GM19328 (cell line): ENCODE measurements around the gene PIK3R3.
"Not testable (repeated sequence)": the region's sequence is repeated elsewhere in the genome, so short reads cannot be mapped to it uniquely, and the experiment has no call there.

Experiments
- ATAC-seq: cut with Tn5 transposase; IDR thresholded peaks from one replicate; pipeline ENCODE4 v1.9.1; 2021; ENCODE audit warnings: mild to moderate bottlenecking, moderate library complexity; ENCODE audit not compliant: unreplicated experiment

Gene PIK3R3

DNA sequence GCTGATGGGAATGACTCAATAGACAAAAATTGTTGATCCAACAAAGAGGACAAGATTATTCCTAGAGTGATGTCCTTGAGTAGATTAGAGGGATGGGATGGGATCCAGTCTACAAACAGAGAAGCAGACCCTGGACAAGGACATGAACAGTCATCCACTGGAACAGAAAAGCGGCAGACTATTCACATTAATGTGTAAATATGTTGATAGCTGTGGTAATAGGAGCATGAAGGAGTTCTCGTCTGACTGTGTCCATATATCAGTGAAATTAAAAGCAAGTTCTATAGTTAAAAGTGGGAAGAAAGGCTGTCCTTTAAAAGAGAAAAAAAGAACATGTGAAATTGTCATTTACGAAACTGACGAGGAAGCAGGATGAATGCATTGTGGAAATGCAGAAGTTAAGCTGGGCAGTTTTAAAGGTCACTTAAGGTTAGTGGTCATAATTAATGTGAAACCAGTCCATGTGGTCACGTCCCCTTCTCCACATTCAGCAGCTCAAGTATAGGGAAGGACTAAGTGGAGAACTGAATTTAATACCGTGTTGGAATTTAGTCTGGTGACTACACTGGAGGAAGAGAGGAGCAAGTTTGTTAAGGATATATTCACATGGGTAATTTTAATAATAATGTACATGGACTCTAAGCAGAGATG is 62.1 kb downstream of the PIK3R3 start:
- ATAC-seq = no peak

DNA sequence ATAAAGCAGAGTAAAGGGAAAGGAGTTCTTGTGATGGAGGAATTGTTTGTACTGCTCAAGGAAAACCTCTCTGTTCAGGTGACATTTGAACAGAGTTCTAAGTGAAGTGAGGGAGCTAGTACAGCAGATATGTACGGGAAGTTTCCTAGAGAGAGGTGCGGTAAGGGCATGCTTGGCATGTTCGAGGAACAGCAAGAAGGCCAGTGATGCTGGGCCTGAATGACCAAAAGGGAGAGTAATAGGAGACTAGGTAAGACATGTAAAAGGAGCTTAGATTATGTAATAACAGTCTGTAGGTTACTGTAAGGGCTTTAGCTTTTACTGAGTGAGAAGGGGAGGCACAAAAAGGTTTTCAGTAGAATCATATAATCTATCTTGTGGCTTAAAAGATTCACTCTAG is 63.9 kb downstream of the PIK3R3 start:
- no peak for ATAC-seq

DNA sequence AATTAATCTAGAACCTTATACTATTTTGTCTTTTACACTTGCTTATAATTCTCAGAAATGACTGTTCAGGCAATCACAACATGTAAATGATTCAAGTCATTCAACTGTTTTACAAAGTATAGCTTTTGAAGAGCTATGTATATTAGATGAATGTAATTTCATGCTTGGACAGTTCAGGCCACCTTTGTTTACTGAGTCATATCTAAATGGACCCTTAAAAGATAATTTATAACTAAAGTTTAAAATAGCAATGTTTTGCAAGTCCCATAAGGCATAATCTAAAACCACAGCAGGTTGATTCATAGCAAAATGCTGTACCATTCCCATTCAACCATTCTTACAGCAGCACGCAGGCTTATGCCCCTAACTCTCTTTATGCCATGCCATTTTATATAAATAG is 64.8 kb downstream of the PIK3R3 start:
- ATAC-seq = no peak

DNA sequence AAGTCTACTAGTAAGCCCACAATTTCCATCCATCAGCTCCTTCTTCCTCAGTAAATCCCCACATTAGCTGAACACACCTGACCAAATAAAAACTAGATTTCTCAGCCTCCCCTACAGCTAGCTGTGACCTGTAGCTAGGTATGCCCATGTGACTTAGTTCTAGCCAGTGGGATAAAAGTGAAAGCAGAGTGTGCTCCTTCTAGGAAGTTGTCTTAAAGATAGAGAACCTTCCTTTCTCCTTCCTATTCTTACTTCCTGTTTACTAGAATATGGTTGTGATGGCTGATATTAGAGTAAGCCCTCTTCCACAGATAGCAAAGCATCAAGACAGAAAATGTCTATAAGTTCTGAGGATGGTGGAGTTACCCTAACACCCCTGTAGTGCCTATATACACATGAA is 67.0 kb downstream of the PIK3R3 start:
- no peak for ATAC-seq

DNA sequence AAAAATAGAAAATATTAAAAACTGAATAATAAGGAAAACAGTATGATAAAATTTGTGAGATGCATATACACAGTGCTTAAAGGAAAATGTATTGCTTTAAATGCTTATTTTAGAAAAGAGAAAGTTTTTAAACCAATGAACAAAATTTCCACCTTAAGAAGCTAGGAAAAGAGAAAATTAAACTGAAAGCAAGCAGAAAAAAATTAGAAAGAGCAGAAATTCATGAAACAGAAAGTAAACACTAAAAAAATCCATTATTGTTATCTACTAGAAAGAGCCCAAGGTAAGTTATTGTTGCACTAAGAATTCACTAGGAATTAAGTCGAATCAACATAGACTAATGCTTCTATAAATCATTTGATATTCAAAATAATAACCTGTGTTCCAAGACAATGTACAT is 67.7 kb downstream of the PIK3R3 start:
- ATAC-seq = no peak

DNA sequence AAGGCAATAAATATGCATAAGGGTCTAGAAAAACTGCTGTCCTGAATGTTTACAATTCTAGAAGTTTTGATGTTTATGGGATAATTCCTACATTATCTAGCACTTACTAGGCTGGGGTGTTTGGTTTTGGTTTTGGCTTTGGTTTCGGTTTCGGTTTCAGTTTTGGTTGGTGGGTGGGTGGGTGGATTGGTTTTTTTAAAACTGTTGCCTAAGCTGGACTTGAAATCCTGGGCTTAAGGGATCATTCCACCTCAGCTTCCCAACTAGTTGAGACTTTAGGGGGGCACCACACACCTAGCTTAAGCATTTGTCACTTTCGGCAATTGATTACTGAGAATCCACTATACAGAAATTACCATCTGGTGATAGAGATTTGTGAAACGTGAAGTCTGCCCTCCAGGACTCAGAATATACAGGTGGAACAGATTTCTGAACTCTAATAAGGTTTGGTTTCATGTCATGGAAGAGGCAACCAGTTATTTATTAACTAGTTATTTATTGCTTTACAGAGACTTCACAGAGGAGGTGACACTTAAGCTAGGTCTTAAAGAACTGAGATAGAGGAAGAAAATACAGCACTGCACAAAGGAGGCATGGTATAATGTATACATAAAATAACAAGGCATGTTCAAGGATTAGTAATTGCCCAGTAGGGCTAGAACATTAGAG is 69.6 kb downstream of the PIK3R3 start:
- no peak for ATAC-seq

DNA sequence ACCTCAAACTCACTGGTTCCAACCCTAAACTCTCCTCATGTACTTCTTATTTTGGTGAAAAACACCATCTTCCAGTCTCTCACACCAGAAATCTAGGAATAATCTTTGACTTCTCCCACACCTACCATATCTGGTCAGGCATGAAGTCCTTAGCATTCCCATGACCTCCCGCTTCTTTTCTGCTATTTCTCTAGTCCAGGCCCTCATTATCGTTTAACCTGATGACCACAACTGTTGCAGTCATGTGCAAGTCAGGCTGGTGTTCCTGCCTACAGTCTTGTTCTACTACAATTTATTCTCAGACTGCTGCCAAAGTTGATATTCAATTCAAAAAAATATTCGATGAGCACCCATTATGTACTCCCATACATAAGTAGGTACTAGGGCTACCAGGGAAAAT is 71.3 kb downstream of the PIK3R3 start:
- ATAC-seq = no peak

DNA sequence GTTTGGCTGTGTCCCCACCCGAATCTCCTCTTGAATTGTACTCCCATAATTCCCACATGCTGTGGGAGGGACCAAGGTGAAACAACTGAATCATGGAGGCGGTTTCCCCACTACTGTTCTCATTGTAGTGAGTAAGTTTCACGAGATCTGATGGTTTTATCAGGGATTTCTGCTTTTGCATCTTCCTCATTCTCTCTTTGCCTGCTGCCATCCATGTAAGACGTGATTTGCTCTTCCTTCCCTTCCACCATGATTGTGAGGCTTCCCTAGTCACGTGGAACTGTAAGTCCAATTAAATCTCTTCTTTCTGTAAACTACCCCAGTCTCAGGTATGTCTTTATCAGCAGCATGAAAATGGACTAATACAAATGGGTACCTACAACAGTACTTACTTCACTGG is 73.5 kb downstream of the PIK3R3 start:
- ATAC-seq = no peak

DNA sequence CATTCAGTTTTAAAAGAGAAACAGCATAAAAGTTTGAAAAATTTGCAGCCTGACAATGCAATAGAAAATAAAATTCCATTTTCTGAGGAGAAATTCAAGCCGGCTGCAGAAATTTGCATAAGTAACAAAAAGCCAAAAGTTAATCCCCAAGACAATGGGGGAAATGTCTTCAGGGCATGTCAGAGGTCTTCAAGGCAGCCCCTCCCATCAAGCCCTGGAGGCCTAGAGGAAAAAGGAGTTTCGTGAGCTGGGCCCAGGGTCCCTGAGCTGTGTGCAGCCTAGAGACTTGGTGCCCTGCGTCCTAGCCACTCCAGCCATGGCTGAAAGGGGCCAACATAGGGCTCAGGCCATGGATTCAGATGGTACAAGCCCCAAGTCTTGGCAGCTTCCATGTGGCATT is 74.6 kb downstream of the PIK3R3 start:
- ATAC-seq = no peak

DNA sequence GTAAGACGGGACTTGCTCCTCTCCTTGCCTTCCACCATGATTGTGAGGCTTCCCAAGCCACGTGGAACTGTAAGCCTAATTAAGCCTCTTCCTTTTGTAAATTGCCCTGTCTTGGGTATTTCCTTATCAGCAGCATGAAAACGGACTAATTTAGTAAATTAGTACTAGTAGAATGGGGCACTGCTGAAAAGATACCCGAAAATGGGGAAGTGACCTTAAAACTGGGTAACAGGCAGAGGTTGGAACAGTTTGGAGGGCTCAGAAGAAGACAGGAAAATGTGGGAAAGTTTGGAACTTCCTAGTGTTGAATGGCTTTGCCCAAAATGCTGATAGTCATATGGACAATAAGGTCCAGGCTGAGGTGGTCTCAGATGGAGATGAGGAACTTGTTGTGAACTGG is 75.2 kb downstream of the PIK3R3 start:
- ATAC-seq = not testable (repeated sequence)

DNA sequence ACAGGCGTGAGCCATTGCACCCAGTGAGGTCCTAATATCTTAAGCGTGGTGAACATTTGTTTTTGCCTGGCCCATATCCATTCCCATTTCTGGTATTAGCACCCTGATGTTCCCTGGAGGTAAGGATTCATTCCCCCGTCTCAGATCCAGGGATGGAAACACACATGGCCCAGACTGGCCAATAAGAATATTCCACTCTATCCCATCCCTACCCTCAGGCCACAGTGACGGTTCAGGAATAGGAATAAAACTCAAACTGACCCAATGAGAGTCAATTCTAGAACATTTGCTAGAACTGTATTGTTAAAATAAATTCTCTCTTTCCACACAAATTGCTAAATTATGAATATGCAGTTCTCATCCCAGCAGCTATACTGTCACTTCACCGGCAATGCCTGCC is 76.1 kb downstream of the PIK3R3 start:
- ATAC-seq = no peak

DNA sequence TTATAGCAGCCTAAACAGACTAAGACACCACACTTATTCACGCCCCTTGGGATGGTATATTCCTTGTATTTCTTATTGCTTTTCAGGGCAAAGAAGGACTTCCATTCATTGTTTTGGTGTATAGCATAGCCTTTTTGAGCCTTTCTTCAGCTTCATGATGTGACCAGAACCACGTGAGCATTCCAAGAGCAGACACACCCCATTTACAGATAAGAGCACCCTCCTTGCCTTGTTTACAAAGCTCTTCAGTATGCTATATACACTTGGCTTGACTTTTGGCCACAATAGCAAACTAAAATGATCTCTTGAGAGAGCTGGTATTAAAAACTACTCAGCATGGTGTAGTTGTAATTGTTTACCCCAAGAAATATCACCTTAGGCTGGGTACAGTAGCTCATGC is 78.7 kb downstream of the PIK3R3 start:
- ATAC-seq = no peak

DNA sequence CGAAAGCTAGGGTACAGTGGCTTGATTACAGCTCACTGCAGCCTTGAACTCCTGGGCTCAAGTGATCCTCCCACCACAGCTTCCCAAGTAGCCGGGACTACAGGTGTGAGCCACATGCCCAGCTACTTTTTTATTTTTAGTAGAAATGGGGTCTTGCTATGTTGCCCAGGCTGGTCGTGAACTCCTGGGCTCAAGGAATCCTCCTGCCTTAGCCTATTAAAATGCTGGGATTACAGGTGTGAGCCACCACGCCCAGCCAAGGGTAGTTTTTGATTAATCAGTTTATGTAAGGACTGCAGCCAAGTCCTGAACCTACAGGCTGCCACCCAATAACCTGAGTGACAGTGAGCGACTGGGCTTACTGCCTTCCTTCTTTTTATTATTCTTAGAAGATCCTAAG is 88.3 kb downstream of the PIK3R3 start:
- no peak for ATAC-seq

DNA sequence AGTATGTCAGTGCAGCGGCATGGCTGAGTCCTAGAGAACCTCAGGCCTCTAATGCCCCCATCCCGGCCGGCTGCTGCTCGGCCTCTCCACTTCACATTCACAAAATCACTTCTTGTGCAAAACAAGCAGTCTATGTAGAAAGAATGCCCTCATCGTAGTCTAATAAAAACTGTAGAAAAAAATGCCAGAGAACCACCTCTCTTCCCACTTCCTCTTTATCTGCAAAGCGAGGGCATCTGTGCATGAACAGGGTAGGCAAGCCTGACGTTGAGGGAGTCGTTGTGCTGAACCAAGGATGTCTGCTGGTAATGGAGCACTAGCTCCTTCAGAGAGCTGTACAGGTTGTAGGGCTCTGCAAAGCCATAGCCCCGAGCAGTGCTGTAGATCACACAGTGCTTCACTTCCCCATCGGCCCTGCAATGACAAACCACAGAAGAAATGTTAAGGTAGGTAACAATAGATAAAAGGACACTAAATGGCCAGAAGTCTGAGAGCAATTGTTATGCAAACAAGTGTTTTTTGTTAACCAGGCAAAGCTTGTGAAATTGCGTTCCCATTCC is 88.9 kb downstream of the PIK3R3 start:
- ATAC-seq = peak; percentile 85

DNA sequence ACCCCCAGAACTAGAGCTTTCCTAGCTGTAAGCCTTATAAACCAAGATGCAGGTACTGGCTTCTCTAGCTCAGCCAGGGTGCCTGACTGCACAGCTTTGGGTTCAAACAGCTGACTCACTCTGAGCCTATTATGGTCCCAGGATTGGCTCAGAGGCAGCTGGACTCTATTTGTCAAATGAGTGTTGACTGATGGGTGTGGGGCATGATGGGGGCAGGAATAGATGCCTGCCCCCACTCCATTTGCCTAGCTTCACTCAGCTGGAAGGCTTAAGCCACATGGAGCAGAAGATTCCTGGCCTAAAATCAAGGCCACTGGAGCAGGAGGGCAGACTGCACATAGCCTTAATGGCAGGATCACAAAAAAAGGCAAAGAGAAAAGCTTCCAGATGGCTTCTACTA is 90.5 kb downstream of the PIK3R3 start:
- ATAC-seq = no peak

DNA sequence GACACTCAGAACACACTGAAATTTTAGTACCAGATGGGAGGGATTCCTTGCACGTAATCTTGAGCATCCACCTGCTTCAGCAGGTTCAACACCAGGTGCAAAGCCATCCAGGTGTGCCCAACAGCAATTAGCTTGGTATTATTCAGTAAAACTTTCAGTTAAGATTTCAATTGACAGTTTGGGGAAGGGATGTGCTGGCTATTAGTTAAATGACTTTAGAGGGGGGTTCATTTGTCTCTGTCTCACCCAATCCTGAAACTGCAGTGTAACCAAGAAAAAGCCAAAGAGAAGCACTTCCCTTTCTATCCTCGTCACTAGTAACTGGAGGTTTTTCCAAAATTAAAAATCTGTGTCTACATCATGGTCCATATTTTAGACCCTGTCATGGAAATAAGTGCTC is 90.9 kb downstream of the PIK3R3 start:
- ATAC-seq = no peak

DNA sequence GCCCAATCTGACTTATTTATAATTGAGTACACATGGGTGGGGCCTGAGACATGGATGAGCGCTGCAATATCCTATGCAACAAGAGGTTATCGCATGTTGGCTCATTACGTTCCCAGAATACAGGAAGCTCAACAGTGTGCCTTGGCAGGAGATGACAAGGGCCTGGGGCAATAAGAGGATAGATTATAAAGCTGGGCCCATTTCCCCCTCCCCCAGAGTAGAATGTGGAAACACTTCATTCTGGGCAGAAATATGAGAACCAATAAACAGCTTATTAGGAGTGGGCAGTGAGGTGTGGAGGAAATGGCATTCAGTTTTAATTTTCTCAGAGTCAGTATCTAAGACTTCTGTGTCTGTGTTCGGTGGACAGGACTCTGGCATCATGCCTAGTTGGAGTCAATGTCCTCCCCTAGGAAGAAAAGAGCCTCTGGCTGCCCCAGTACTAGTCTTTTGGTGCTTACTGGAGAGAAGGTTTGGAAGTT is 92.8 kb downstream of the PIK3R3 start:
- no peak for ATAC-seq

DNA sequence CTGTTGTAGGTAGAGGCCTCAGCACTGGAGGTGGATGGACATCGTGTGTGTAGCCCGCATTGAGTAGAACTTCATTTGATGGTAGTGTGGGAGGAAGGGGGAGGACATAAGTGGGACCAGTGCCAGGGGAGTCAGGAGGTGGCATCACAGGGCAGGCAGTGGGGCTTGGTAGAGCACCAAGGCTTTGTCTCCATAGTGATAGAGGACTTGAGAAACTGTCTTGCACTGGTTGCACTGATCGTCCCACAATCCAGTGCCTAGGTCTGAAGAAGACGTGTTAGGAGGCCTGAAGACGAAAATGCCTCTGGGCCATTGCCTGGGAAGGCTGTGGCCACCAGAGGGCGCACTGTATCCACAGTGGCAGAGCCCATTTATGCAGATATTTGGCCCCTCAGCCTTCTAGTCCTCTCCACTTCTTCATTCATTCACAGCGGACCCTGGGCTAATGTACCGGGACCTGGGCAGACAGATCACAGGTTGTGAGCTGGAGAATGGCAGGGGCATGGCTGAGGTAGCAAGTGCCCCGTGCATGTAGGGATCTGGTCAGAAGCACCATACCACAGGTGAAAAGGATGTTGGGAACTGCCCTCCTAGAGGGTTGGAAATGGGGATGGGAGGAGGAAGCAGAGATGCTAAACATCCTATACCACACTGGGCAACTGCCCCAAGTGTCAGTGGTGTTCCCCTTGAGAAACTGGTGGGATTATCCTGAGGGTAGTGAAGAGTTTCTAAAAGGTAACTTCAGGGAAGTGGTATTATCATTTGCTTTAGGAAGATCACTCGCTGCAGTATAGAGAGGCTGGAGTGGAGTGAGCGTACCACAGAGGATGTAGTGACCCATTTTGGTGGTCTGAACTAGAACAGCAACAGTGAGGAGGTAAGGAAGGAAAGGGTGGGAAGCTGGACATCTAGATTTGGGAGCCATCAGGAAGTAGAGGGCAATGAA is 95.3 kb downstream of the PIK3R3 start:
- no peak for ATAC-seq

DNA sequence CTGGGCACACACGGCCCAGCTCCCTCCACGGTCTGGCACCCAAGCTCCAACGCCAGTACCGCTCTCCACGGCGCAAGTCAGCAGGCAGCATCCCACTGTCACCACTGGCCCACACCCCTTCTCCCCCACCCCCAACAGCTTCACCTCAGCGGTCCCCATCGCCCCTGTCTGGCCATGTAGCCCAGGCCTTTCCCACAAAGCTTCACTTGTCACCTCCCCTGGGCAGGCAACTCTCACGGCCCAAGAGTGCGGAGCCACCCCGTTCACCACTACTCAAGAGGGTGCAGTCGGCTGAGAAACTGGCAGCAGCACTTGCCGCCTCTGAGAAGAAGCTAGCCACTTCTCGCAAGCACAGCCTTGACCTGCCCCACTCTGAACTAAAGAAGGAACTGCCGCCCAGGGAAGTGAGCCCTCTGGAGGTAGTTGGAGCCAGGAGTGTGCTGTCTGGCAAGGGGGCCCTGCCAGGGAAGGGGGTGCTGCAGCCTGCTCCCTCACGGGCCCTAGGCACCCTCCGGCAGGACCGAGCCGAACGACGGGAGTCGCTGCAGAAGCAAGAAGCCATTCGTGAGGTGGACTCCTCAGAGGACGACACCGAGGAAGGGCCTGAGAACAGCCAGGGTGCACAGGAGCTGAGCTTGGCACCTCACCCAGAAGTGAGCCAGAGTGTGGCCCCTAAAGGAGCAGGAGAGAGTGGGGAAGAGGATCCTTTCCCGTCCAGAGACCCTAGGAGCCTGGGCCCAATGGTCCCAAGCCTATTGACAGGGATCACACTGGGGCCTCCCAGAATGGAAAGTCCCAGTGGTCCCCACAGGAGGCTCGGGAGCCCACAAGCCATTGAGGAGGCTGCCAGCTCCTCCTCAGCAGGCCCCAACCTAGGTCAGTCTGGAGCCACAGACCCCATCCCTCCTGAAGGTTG is 97.6 kb downstream of the PIK3R3 start:
- no peak for ATAC-seq

DNA sequence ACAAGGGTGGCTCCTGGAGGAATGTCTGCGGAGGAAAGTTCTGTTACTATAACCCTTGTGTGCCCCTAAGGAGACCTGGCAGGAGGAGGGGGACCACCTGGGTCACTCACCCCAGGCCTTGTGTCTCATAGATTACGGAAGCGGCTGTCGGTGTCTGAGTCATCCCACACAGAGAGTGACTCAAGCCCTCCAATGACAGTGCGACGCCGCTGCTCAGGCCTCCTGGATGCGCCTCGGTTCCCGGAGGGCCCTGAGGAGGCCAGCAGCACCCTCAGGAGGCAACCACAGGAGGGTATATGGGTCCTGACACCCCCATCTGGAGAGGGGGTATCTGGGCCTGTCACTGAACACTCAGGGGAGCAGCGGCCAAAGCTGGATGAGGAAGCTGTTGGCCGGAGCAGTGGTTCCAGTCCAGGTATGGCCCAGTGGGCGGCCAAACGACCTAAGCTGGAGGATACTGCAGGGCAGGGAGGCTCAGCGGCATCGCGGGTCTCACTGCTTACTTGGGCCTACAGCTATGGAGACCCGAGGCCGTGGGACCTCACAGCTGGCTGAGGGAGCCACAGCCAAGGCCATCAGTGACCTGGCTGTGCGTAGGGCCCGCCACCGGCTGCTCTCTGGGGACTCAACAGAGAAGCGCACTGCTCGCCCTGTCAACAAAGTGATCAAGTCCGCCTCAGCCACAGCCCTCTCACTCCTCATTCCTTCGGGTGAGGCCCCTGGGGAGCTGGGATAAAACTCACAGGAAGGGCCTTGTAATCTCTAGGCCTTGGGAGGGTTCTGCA is 101.4 kb downstream of the PIK3R3 start:
- ATAC-seq = no peak
